HG03280 (cell line): Measurements from ENCODE around the gene TFF2.

Source experiments
- ATAC-seq: cut with Tn5 transposase; IDR thresholded peaks from one replicate; pipeline ENCODE4 v1.9.1; 2021; ENCODE audit warnings: mild to moderate bottlenecking, moderate library complexity; ENCODE audit not compliant: unreplicated experiment

TFF2 gene, protein sequence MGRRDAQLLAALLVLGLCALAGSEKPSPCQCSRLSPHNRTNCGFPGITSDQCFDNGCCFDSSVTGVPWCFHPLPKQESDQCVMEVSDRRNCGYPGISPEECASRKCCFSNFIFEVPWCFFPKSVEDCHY

DNA sequence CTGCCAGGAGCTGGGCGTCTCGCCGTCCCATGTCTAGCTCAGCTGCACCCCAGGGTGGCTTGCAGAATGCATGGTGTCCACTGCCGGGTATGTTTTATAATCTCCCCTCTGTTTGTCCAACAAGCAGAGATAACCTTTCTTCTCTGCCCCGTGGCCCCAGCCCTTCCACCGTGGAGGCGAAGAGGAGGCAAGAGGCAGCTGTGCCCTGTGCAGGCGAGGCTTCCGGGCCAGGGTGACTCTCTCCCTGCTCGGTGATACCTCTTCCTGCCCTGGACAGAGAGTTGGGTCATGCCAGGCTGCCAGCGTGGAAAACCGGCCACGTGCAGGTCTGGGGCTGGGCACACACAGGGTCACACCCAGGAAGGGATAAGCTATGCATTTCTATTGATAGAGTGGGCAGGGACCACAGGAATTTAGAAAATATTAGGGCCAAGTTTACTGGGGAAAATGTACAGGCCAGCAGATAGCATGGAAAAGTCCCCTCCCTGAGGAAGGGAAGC is at the start of gene TFF2:
Gene TFF2 (minus strand): TSS at position 68 of the 500 bp plus-strand sequence. CDS start 37 bp downstream, at position 31.
- ATAC-seq: no peak

DNA sequence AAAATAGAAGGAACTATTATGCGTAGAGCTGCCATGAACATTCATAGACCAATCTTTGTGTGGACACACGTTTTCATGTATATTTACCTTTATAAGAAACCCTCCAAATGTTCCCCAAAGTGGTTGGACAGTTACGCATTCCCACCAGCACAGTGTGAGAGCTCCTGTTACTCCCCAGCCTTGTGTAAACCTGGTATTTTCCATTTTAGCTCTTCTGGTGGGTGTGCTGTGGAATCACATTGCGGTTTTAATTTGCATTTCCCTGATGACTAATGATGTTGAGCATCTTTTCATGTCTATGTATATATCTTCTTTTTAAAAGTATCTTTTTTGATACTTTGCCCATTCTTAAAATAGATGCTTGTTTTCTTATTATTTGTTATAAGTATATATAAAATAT is 49.7 kb upstream of the TFF2 start:
- no peak for ATAC-seq

- no peak for ATAC-seq
These were observed 47.7 kb upstream of the TFF2 start for GRCh38 chr21:42398436-42399028.

DNA sequence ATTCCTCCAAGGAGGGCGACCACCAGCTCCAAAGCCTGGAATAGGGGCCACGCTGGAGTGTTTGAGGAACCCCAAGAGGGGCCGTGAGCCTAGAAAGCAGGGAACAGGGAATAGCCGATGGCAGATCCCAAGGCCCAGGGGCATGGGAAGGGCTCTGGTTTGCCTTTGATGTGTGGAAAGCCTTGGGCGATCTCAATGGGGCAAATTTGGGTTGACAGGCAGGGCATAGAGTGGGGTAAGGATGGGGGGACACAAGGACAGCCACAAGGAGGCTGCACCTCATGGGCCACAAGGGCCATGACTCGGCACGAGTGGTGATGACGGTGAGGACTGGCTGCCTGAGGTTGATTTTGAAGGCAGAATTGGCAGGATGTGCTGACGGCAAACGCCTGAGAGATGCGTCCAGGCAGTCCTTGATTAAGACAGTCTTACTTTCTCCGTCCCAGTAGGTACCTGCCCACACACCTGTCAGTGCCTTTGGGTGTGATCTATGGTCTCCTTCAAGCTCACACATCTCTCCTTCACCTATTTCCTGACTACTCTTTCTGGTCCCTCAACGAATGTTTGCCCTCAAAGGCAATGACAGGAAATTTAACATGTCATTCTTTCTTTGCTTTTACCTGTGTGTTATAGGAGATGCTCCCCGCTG is 47.1 kb upstream of the TFF2 start:
- no peak for ATAC-seq

DNA sequence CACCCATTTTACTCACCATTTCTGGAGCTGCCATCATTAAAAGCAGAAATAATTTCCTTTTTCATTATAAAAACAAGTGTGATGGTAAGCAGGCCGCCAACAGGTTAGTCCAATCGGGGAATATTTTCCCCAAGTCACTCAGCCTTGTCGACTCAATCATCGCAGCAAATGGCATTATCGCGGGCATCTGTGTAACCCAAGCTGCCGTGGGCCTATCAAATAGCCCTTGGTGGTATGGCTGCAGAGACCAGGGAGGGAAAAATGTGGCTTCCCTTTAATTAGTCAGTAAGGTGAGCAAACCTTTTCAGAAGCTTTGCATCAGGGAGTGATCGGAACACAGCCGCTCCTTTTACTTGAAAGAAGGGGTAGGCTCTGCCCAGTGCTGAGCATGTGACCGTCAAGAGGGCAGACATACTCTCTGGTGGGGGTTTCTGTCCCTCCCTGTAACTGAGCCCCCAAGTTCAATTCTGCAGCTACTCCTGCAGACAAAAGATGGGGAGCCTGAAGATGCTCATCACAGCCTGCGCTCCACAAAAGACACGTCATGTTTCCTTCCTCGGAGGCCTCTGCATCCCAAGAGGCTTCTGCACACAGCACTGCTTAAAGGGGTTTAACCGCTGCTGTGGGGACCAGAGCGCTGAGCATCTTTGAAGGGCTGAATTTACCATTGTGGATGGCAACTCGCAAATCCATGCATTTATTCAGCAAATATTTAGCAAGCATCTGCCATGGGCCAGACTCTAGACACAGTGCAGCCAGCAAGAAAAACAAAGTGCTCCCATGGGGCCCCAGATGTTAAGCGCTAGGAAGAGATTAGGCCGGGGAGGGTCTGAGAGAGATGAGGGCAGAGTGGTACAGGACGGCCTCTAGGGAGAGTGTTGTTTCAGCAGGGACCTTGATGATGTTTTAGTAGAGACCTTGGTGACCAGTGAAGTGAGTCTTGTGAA is 46.3 kb upstream of the TFF2 start:
- no peak for ATAC-seq

- ATAC-seq: no peak
These were observed 45.3 kb upstream of the TFF2 start, which contains the start of gene TMPRSS3 for GRCh38 chr21:42395905-42396651. TSS of gene TMPRSS3 (minus strand) at chr21:42396052. CDS start at chr21:42395417, 635 bp downstream.

GRCh38 chr21:42395302-42395701 is 44.5 kb upstream of the TFF2 start:
- ATAC-seq: no peak

- ATAC-seq: no peak
These were observed 42.7 kb upstream of the TFF2 start for GRCh38 chr21:42393443-42393950.

DNA sequence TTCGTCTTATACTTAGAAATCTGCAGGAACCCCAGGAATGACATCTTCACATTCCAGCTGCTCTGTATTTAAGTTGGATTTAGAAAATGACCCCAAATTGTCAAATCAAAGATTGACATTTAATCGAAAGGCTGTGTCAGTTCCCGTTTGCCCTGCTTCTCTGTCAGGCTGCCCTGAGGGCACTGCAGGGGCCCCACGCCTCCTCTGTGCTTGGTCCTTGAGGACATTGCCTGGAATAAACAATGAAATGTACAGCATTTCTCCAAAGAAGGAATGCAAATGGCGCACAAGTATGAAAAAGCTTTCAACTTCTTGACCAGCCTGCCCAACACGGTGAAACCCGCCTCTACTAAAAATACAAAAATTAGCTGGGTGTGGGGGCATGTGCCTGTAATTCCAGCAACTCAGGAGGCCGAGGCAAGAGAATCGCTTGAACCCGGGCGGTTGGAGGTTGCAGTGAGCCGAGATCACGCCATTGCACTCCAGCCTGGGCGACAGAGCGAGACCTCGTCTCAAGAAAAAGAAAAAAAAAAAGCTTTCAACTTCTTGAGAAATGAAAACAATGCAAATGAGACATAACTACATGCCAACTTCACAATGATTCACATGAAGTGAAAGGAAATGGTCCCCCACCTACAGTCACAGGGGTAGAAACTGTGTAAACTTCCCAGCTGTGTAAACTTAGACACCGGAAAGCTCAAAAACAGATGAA is 42.1 kb upstream of the TFF2 start:
- peak; percentile 77 for ATAC-seq

DNA sequence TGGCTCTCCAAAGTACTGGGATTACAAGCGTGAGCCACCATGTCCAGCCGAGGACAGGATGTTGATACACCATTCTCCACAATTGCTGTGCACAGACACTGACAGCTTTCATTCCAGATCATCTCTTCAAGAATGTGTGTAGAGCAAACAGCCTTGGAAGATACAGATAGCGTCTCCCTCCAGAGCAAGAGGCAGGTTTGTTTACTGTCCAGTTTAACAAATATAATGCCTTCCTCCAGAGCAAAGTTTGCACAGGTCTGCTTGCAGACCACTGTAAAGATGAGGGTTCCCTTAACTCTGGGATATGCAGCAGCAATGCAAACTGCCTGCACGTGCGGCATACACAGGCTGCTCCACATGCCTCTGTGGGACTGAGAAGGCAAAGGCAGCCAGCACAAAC is 40.5 kb upstream of the TFF2 start:
- ATAC-seq: no peak

DNA sequence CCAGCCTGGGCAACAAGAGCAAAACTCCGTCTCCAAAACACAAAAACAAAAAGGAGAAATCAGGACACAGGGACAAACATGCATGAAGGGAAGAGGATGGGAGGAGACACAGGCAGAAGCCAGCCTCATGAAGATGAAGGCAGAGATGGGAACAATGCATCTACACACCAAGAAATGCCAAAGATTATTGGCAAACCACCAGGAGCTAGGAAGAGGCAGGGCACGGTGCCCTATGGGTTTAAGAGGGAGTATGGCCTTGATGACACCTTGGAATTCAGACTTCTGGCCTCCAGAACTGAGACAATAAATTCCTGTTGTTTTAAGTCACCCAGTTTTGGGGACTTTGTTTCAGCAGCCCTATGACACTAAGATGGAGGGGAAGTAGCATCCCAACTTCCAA is 39.9 kb upstream of the TFF2 start:
- no peak for ATAC-seq

- ATAC-seq: no peak
These were observed 39.4 kb upstream of the TFF2 start for GRCh38 chr21:42390193-42390592.

GRCh38 chr21:42389449-42389835 is 38.6 kb upstream of the TFF2 start:
- ATAC-seq: no peak

GRCh38 chr21:42388740-42389448 is 38.1 kb upstream of the TFF2 start:
- no peak for ATAC-seq

DNA sequence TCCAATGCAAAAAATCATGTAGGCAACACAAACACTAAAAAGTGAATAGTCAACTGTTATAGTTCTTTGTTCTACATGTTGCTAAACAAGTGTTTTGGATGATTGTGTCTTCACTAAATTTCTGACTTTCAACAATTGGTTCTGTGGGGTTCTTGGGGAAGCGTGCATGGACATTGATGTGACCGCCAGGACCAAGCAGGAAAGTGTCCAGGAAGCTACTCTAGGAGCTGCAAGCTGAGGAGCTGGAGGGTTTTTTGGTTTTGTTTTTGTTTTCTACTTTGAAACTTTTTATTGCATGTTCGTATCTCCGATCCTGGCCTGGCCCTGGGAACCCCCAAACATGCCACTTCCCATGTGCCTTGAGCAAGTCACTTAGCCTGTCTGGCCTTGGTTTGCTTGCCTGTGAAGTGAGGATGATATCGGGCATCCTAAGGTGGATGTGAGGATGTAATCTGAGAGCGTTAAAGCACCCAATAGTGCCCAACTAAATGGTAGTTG is 37.1 kb upstream of the TFF2 start:
- ATAC-seq: no peak

GRCh38 chr21:42387164-42387563 is 36.4 kb upstream of the TFF2 start:
- no peak for ATAC-seq

GRCh38 chr21:42386034-42386591 is 35.3 kb upstream of the TFF2 start:
- ATAC-seq: no peak

- ATAC-seq: no peak
These were observed 34.8 kb upstream of the TFF2 start for GRCh38 chr21:42385619-42386018.

DNA sequence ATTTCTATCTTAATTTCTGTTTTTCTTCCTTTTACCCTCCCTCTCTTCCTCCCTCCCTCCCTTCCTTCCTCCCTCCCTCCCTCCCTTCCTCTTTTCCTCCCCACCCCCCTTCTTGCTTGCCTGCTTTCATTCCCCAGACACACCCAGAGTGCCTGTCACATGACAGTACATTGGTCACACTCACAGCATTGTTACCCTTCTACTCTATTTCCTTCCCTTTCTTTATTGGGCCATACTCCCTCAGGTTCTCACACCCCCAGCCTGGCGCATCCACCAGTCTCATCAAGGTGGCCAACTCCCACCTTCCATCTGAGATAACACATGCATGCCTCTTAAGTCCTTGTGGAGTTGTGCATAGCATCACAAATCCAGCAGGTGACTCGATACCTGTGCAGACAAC is 34.2 kb upstream of the TFF2 start:
- no peak for ATAC-seq
